Mucosa of rectum (tissue), 2 donors: Measurements from ENCODE around the gene FOSL1.

ENCODE experiments used
- H3K27ac ChIP-seq, 2 donors: one replicate each; pipeline ENCODE4 v1.7.0; 2013; ENCODE audit warnings: inconsistent platforms in 2 of 2, low read depth in 2 of 2, low read length in 2 of 2
- H3K27me3 ChIP-seq, 2 donors: one replicate each; pipeline ENCODE4 v1.7.0; 2013; ENCODE audit warnings: low read length in 2 of 2; ENCODE audit not compliant: control insufficient read depth in 2 of 2, insufficient read depth in 2 of 2
- H3K36me3 ChIP-seq, 2 donors: one replicate each; pipeline ENCODE4 v1.7.0; 2013; ENCODE audit warnings: low read length in 2 of 2; ENCODE audit not compliant: control insufficient read depth in 2 of 2, insufficient read depth in 2 of 2
- H3K4me1 ChIP-seq, 2 donors: one replicate each; pipeline ENCODE4 v1.7.0; 2013; ENCODE audit warnings: low read length in 2 of 2, mild to moderate bottlenecking in 1 of 2; ENCODE audit not compliant: control insufficient read depth in 2 of 2, insufficient read depth in 2 of 2
- H3K4me3 ChIP-seq, 2 donors: one replicate each; pipeline ENCODE4 v1.7.0; 2013; ENCODE audit warnings: low read length in 2 of 2
- H3K9ac ChIP-seq, 2 donors: one replicate each; pipeline ENCODE4 v1.7.0; 2013; ENCODE audit warnings: low read length in 2 of 2, low read depth in 1 of 2, mild to moderate bottlenecking in 1 of 2
- H3K9me3 ChIP-seq, 2 donors: one replicate each; pipeline ENCODE4 v1.7.0; 2013; ENCODE audit warnings: low read length in 2 of 2; ENCODE audit not compliant: control insufficient read depth in 2 of 2
- donor health status: healthy.
- donor health status: Normal muscosa, but diverticular disease.

FOSL1 gene

DNA sequence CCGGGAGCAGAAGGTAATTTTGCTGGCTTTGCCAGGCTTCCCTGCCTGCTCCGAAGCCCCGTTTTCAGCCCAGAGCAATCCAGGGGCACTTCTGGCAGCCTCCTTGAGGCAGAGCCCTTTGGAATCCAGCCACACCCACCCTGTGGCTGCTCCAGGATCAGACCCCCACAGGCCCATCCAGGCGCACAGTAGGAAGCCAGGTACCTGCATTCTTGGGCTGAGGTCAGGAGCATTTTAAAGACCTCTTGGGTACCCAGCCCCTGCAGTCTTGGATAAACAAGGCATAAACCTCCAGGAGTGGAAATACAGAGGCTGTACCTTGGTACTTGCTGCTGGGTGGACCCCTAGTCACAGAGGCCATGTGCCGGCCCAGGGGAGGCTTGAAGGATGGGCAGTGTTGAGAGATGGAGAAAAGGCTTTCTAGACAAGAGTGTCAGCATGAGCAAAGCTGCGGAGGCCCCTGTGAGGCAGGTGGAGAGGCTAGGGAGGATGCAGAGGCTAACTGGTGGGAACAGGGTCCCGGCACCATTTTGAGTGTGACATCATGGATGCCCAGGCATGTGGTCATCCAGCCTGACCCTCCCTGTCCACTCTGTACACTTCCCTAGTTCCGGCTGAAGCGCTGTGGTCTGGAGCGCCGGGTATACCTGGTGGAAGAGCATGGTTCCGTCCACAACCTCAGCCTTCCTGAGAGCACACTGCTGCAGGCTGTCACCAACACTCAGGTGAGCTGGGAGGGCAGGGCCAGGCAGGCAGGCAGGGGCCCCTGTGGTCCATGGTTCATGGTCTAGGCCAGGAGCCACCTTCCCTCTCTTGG lies 36.1 kb downstream of the FOSL1 start:
- no peaks in the 10 kb centered on the region for H3K27me3 ChIP-seq
- H3K4me3 ChIP-seq, result no peak overlapping the region
- H3K4me1 ChIP-seq, result peaks cover 21 to 22% of the 10 kb centered on the region in 2 donors
- peaks cover 32 to 46% of the 10 kb centered on the region in 2 donors for H3K36me3 ChIP-seq
- no peak overlapping the region for H3K27ac ChIP-seq
- H3K9me3 ChIP-seq, result no peaks in the 10 kb centered on the region
- H3K9ac ChIP-seq, result no peak overlapping the region

DNA sequence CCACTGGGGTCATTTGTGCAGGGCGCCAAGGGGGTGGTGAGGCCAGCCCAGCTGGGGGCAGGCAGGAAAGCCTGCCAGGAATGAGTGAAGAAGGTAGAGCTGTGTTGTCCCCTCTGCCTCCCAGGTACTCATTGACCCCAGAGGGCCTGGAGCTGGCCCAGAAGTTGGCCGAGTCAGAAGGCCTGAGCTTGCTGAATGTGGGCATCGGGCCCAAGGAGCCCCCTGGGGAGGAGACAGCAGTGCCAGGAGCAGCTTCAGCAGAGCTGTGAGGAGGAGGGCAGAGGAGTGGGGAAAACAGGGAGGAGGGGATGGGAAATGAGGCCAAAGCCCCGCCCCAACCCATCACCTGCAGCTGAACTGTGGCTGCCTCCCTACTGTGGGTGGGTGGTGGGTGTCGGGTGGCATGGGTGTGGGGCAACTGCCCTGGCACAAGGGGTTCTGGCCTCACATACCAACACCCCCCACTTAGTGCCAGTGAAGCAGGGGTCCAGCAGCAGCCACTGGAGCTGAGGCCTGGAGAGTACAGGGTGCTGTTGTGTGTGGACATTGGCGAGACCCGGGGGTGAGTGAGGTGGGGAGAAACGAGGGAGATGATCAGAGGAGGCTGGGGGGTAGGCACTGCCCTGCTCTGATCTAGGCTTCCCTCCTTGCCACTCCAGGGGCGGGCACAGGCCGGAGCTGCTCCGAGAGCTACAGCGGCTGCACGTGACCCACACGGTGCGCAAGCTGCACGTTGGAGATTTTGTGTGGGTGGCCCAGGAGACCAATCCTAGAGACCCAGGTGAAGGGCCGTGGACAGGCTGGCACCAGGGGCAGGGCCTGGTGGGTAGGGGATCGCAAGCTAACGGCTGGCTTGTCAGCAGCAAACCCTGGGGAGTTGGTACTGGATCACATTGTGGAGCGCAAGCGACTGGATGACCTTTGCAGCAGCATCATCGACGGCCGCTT lies 37.0 kb downstream of the FOSL1 start:
- no peaks in the 10 kb centered on the region for H3K27me3 ChIP-seq
- H3K9me3 ChIP-seq, result no peaks in the 10 kb centered on the region
- peaks cover 28 to 31% of the 10 kb centered on the region in 2 donors for H3K4me1 ChIP-seq
- H3K36me3 ChIP-seq, result peaks cover 32 to 46% of the 10 kb centered on the region in 2 donors
- H3K9ac ChIP-seq, result no peak overlapping the region
- no peak overlapping the region for H3K4me3 ChIP-seq
- no peak overlapping the region for H3K27ac ChIP-seq

DNA sequence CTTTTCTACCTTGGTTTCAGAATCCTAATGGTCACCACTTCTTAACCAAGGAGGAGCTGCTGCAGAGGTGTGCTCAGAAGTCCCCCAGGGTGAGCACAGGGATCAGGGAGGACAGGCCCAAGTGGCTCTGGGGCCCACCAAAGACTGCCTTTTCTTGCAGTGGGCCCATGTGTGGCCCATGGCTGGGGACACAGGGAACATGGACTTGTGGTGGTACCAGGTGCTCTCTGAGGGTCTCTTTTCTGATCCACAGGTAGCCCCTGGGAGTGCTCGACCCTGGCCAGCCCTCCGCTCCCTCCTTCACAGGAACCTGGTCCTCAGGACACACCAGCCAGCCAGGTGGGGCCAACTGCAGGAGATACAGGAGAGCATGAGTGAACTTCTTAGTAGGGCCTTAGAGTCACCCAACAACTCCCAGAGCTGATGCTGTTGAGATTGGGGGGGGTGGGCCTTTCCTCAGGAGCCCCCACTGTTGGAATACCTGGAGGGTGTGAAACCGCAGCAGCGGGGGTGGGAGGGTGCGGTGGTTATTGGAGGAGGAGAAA lies 37.9 kb downstream of the FOSL1 start:
- H3K4me1 ChIP-seq, result peaks cover 28 to 31% of the 10 kb centered on the region in 2 donors
- no peaks in the 10 kb centered on the region for H3K27me3 ChIP-seq
- no peak overlapping the region for H3K27ac ChIP-seq
- peaks cover 32 to 46% of the 10 kb centered on the region in 2 donors for H3K36me3 ChIP-seq
- H3K4me3 ChIP-seq, result no peak overlapping the region
- H3K9me3 ChIP-seq, result no peaks in the 10 kb centered on the region
- H3K9ac ChIP-seq, result no peak overlapping the region

DNA sequence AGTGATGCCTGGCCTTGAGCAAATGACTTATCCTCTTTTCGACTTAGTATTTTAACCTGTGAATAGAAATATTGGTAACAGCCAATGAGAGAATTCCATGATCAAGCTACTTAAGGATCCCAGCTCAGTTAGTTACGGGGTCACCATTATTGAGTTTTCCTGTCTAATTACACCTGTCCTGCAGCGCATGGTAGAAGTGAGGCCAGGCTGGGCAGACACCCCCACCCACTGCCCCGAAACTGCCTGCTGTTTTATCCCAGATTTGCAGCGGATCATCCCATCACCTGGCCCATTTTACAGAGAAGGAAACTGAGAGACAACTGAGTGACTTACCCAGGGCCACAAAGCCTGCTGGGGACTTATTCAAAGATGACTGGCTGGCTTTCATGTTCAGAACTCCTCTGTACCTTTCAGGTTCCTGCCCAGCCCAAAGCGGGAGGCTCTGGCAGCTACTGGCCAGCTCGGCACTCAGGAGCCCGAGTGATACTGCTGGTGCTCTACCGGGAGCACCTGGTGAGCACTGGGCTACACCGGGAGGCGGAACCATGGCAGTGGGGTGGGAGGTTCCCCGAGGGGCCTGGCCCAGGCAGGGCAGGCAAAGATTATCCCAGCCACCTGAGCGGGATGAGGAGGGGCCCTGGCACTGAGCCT lies 38.5 kb downstream of the FOSL1 start:
- Histone ChIP-seq H3K4me3 (peak overlapping the region; percentile 78 to 93), H3K27ac (peak overlapping the region; percentile 99), H3K36me3 (peaks cover 32 to 45% of the 10 kb centered on the region in 2 donors), H3K9me3 (no peaks in the 10 kb centered on the region), H3K9ac (peak overlapping the region; percentile 85 to 96), H3K27me3 (no peaks in the 10 kb centered on the region), H3K4me1 (peaks cover 28 to 33% of the 10 kb centered on the region in 2 donors)

DNA sequence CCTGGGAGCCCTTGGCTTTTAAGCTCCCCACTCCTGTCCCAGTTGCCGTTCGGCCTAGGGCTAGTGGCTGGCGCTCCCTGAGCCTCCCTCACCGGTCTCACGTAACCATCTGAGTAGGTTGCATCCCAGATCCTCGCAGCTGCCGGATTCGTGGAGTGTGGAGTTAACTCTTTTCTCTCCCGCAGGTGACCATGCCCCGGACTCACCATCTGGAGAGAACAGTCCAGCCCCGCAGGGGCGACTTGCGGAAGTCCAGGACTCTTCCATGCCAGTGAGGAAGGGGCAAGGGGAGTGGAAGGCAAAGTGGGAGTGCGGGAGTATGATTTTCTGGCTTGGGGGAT lies 39.1 kb downstream of the FOSL1 start:
- Histone ChIP-seq H3K4me3 (peak overlapping the region; percentile 78 to 93), H3K27me3 (no peaks in the 10 kb centered on the region), H3K9ac (peak overlapping the region; percentile 85 to 96), H3K36me3 (peaks cover 35 to 47% of the 10 kb centered on the region in 2 donors), H3K9me3 (no peaks in the 10 kb centered on the region), H3K4me1 (peaks cover 34 to 38% of the 10 kb centered on the region in 2 donors), H3K27ac (peak overlapping the region; percentile 99)

DNA sequence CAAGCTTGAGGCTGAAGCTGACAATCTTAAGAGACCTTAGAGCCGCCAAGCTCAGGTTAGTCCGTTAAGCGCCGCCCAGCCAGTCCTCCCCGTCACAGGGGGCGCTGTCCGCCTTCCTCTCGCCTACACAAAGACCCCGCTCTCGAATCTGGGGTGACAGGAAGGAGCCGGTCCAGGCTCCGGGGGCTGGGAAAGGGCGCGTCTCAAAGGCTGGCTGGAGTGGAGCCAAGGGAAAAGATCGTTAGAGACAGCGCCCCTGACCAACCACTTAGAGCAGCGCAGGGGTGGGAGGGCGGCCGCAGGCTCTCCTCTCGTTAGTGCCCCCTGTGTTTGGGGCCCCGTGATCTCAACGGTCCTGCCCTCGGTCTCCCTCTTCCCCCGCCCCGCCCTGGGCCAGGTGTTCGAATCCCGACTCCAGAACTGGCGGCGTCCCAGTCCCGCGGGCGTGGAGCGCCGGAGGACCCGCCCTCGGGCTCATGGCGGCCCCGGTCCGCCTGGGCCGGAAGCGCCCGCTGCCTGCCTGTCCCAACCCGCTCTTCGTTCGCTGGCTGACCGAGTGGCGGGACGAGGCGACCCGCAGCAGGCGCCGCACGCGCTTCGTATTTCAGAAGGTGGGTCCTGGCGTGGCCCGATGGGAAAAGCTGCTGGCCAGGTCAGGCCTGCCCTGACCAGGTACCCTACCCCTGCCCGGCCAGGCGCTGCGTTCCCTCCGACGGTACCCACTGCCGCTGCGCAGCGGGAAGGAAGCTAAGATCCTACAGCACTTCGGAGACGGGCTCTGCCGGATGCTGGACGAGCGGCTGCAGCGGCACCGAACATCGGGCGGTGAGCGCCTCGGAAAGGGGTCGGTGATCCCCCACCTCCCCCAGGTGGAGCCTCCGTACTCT lies 39.7 kb downstream of the FOSL1 start, which contains the start of gene MUS81:
Gene MUS81 (plus strand): TSS at position 156 of the 887 bp plus-strand sequence. CDS start 321 bp downstream, at position 477.
- no peaks in the 10 kb centered on the region for H3K27me3 ChIP-seq
- H3K9me3 ChIP-seq, result no peaks in the 10 kb centered on the region
- peak within 1 kb of the TSS; percentile 99 for H3K27ac ChIP-seq
- peak within 1 kb of the TSS; percentile 78 to 93 for H3K4me3 ChIP-seq
- peak within 1 kb of the TSS; percentile 85 to 96 for H3K9ac ChIP-seq
- H3K36me3 ChIP-seq, result peaks cover 36 to 50% of the 10 kb centered on the region in 2 donors
- H3K4me1 ChIP-seq, result peaks cover 40 to 44% of the 10 kb centered on the region in 2 donors

DNA sequence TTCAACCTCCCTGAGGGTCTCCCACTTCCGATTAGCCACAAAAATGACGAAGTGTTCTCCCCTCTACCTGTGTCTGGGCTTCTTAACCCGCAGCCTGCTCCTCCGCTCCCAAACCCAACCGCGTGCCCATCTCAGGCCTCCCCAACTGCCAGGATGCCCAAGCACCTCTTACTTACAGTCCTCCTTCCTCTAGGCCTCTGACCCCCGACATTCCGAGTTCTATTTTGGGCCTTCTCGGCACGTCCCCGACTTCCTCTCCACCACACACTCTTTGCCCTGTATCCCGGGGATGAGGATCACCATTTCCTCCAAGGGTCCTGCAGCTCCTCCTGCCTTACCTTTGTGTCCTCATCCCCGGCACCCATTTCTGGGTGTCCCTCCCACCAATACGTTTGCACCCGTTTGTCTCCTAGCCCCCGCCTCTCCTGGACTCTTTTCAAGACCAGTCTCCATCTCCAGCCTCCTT lies 40.3 kb downstream of the FOSL1 start:
- no peaks in the 10 kb centered on the region for H3K9me3 ChIP-seq
- no peaks in the 10 kb centered on the region for H3K27me3 ChIP-seq
- H3K9ac ChIP-seq, result peak overlapping the region; percentile 85 to 96
- peaks cover 36 to 50% of the 10 kb centered on the region in 2 donors for H3K36me3 ChIP-seq
- H3K4me3 ChIP-seq, result peak overlapping the region; percentile 78 to 93
- peaks cover 47 to 51% of the 10 kb centered on the region in 2 donors for H3K4me1 ChIP-seq
- peak overlapping the region; percentile 99 for H3K27ac ChIP-seq

DNA sequence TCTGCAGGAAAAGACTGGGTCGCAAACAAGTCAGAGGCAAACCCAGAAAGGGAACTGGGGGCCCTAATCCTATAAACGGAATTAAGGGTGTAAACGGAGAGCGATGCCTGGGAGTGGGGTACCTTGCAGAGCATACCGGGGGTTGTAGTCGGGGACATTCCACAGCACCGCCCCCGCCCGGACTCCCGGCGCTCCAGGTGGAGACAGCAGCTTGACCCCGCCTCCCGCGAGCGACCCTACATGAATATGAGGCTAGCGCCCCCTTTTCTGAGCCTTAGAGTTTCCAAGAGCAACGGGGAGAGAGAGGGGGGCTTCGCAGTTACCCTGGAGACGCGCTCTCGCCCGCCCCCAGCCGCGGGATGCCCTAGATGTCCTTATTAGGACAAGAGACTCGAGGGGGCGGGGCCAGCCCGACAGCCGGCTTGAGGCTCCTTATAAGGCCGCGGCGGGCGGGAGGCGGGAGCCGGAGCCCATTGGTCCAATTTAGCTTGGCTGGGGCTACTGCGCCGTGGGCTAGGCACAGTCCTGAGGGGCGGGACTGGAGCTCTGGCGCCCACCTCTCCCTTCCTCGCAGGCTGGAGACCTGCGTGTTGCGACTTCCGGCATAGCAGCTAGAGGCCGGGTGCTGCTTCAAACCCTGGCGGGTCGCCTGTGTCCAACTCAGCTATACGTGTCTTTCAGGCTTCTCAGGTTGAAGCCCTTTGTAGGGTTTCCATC lies 40.9 kb downstream of the FOSL1 start:
- peak overlapping the region; percentile 85 to 96 for H3K9ac ChIP-seq
- H3K4me1 ChIP-seq, result peaks cover 52 to 57% of the 10 kb centered on the region in 2 donors
- H3K27ac ChIP-seq, result peak overlapping the region; percentile 99
- peak overlapping the region; percentile 78 to 93 for H3K4me3 ChIP-seq
- H3K9me3 ChIP-seq, result no peaks in the 10 kb centered on the region
- H3K27me3 ChIP-seq, result no peaks in the 10 kb centered on the region
- peaks cover 36 to 50% of the 10 kb centered on the region in 2 donors for H3K36me3 ChIP-seq
